ENCODE measurements around the gene TTC21B. TPM values are rescaled to one million over a fixed set of nuclear protein-coding genes. Genes with fewer than 3 reads are reported as not detected.
"Not testable (repeated sequence)": the region's sequence is repeated elsewhere in the genome, so short reads cannot be mapped to it uniquely, and the experiment has no call there.

The TTC21B gene
- total RNA-seq, 1 donor from 2014 or later, result 13.5 TPM

DNA sequence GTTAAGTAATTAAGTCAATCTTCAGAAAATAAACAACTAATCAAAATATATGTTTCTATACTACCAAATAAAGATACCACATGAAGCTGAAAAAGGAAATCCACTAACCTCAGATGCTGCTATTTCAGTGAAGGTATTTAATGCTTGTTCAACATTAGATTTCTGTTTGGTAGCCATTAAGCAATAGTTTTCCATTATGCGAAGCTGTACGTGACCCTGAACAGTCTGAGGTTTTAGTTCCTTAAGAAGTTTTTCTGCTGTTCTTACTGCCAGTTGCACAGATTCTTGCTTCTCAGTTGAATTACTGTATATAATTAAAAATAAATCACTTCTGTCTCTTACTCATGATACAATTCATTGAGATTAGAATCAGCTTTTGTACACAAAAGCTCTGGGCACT, 65.4 kb downstream of the TTC21B start:
- no peak for DNase-seq (ENCODE audit: low spot score)

DNA sequence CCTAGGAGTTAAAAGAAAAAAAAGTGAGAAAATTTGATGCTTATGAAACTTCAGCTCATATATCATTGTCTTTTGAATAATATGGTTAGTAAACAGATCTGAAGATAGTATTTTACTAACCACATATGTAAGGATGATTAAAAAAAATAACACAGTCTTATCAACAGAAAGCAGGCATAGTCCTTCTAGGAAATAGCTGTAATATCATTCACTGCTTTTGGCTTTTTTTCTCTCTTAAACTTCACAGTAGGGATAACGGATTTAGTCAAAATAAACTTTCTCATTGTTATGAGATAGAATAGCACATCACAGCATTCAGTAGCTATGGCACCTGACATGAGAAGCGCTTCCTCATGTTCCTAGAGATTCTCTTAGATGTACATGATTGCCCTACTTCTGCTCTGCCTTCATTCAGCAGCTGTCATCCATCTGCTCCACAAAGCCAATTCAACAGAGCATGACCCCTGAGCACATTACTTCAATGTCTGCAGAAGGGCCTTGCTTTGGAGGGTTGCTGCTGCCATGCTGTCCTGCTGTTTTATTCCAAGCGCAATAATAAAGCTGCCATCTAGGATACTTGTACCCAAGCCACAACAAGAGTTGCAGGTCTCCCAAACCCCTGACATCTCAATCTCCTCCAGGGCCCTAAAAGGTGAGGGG, 67.0 kb downstream of the TTC21B start:
- no peak for DNase-seq (ENCODE audit: low spot score)

DNA sequence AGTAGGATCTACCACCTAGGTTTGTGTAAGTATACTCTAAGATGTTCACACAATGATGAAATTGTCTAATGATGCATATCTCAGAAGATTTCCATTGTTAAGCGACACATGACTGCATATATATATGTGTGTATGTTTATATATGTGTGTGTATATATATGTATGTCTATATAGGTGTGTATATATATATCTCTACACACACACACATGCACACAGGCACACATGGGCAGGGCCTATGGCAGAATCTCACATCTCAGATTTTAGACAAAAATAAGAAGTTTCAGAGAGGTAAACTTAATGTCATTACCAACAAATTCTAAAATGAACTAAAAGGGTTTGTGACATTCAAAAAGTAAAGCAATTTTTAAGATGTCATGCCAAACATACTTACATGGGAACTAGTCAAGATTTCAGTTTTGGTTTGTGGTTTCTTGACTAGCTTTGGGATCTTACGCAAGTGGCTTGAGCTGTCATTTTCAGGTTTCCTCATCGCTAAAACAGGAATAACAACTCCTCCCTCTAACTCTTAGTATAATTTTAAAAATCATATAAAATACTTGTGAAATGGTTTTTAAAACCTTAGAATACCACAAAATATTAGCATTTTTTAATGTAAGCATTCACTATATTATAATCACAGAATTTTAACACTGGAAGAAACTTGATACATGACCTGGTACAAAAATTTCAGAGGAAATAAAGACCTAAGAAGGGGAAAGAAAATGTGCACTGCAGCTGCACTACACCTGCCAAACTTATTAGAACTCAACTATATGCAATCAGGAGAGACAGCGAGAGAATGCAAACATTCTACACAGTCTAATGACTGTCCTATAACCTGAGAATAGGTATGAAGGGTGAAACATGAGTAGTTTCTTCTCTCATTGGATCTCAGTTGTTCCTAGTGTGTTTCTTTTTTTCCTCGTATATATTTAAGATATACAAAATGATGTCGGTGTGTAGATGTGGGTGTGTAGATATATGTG, 75.7 kb downstream of the TTC21B start:
- no peak for DNase-seq (ENCODE audit: low spot score)

DNA sequence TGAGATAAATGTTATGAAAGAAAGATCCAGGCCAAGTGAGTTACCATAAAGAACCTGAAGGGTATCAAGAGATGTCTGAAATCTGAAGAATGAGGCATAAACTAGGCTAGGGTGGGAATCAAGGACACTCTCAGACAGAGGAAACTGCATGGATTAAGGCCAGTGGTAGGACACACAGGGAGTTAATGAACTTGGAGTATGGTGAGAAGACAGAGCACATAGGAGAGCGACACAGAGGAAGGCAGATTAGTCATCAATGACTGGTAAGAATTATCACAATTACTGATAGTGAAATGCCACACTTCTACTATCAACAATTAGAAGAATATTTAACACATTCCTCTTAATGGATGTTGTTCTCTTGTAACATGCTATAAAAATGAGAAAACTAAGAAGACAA, 76.9 kb downstream of the TTC21B start:
- DNase-seq (ENCODE audit: low spot score), result no peak

GRCh38 chr2:165876269-165876668, 77.3 kb downstream of the TTC21B start:
- no peak for DNase-seq (ENCODE audit: low spot score)

- no peak for DNase-seq (ENCODE audit: low spot score)
Observed at GRCh38 chr2:165874445-165875039, 79.0 kb downstream of the TTC21B start.

DNA sequence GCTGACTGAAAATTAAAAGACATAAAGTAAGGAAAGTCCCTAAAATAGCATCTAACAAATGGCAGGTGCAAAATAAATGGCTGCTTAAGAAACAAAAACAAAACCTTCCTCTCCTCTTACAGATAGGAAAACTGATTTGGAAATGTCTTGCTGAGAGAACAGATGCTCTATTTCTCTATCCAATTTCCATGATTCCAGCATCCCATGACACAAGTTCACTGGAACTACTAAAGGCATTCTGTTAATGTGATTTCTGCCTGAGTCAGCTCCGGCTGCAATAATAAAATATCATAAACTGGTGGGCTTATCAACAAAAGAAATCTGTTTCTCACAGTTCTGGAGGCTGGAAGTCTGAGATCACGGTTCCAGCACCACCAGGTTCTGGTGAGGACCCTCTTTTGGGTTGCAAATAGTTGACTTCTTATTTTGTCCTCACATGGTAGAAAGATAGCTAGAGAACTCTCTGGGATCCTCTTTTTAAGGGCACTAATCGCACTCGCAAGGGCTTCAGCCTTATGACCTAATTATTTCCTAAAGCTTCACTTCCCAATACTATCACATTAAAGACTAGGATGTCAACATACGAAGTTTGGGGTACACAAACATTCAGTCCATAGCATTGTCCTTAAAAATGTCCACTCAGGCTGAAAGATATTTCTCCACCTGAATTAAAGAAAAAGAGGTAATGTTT, 81.3 kb downstream of the TTC21B start:
- DNase-seq (ENCODE audit: low spot score), result no peak

- DNase-seq (ENCODE audit: low spot score), result no peak
Observed at GRCh38 chr2:165871025-165871424, 82.6 kb downstream of the TTC21B start.

- no peak for DNase-seq (ENCODE audit: low spot score)
Observed at GRCh38 chr2:165870346-165870745, 83.2 kb downstream of the TTC21B start.

GRCh38 chr2:165868211-165868610, 85.4 kb downstream of the TTC21B start:
- DNase-seq (ENCODE audit: low spot score), result no peak

- no peak for DNase-seq (ENCODE audit: low spot score)
Observed at GRCh38 chr2:165864296-165864695, 89.3 kb downstream of the TTC21B start.

DNA sequence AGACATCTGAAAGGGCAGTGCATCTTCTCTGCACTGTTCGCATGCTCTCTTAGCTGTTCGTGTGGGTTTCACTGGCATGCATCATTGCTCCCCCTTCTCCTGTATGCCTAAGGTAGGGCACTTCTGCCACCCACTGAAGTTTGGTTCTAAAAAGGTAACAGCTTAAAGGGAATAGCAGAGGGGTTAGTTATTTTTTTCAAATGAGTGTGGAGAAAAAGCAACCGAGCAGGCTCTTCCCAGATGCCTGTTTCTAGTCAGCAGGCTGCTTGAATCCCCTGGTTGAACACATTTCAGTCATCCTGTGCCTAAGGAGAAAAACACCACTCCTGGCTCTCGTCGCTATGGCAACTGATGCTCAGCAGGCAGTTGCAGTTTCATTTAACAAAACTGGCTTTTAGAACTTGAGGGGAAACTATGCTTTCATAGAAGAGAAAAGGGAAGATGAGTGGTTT, 89.7 kb downstream of the TTC21B start:
- DNase-seq (ENCODE audit: low spot score), result no peak

GRCh38 chr2:165861083-165861482, 92.5 kb downstream of the TTC21B start:
- not testable (repeated sequence) for DNase-seq (ENCODE audit: low spot score)

- not testable (repeated sequence) for DNase-seq (ENCODE audit: low spot score)
Observed at GRCh38 chr2:165859723-165860122, 93.9 kb downstream of the TTC21B start.

GRCh38 chr2:165857876-165858275, 95.7 kb downstream of the TTC21B start:
- DNase-seq (ENCODE audit: low spot score), result no peak

GRCh38 chr2:165852394-165852793, 101.2 kb downstream of the TTC21B start:
- no peak for DNase-seq (ENCODE audit: low spot score)

- DNase-seq (ENCODE audit: low spot score), result no peak
Observed at GRCh38 chr2:165847001-165847400, 106.6 kb downstream of the TTC21B start.

DNA sequence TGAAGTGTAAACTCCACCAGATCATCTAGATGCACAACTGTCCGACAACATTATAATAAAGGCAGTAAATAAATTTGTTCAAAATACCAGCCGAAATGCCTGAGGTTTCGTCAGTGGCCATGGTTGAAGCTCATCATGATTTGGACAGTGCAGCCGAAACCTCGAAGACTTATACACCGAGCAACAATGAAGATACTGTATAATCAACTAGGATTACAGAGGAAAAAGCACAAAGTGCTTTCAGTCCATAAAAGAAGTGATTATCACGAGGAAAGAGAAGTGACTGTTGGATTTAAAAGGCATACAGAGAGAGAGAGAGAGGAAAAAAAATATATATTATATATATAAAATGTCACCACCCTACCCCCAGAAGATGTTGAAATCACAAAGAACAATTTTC, 107.5 kb downstream of the TTC21B start:
- no peak for DNase-seq (ENCODE audit: low spot score)

GRCh38 chr2:165844216-165844615, 109.4 kb downstream of the TTC21B start:
- no peak for DNase-seq (ENCODE audit: low spot score)

- no peak for DNase-seq (ENCODE audit: low spot score)
Observed at GRCh38 chr2:165843351-165843750, 110.2 kb downstream of the TTC21B start.

DNA sequence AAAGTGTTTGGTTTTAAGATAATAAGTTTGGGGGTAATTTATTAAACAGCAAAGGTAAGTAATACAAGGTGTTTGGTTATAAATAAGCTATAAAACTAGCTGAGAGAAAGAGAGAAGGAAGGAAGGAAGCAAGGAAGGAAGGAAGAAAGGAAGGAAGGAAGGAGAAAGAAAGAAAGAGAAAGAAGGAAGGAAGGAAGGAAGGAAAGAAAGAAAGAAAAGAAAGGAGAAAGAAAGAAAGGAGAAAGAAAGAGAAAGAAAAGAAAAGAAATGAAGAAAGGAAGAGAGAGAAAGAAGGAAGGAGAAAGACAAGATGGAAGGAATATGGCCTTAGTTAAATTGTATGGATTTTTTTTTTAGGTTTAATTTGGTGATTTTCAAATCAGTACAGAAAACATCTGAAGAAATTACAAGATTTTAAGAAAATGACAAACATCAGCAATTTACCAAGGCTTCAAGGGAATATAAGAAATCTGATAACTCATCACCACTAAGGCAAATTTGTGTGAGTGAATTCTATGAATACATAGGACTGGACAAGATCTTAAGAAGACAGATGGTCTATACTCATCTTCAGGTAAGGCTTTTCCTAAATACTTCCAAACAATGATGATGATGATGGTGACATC, 113.1 kb downstream of the TTC21B start:
- DNase-seq (ENCODE audit: low spot score), result no peak
